PC-9 (cell line): ENCODE data around the gene ADGRE3. TPM values are rescaled to one million over a fixed set of nuclear protein-coding genes. Genes with fewer than 3 reads are reported as not detected.

Experiments used
- BruUV-seq: library from RNA; stranded (reverse); fragments of 400-500 nt; replicated peaks from 2 replicates; lab custom pipeline; 2021; lab: Mats Ljungman, UMichigan
- CTCF ChIA-PET: fragments of 300-600 bp; sonication (Branson Sonifier 250); formaldehyde crosslinking; loops from one replicate; lab custom pipeline; 2022; ENCODE audit warnings: antibody characterized with exemption; lab: Charles Lee
- POLR2A ChIA-PET: fragments of 300-600 bp; sonication (Branson Sonifier 250); formaldehyde crosslinking; loops from one replicate; lab custom pipeline; 2022; ENCODE audit warnings: antibody characterized with exemption; ENCODE audit not compliant: unreplicated experiment; lab: Charles Lee
- DNase-seq, 2 experiments: peaks; one replicate each; pipeline versions ENCODE4 v3.0.0 to v3.0.0-alpha.2; 2015 to 2022; ENCODE audit warnings: mixed read lengths in 1 of 2
- H2AFZ ChIP-seq: fragments of 200-600 bp; sonication (generic); 2 replicates; pipeline ENCODE4 v1.8.1; 2017; ENCODE audit warnings: antibody characterized with exemption
- H3F3A ChIP-seq: fragments of 200-600 bp; sonication (generic); 2 replicates; pipeline ENCODE4 v1.8.1; 2017; ENCODE audit warnings: antibody characterized with exemption, mild to moderate bottlenecking, low read depth; ENCODE audit not compliant: insufficient read depth
- H3K27ac ChIP-seq: fragments of 200-600 bp; sonication (generic); 2 replicates; pipeline ENCODE4 v1.6.1; 2016; ENCODE audit warnings: mixed run types
- H3K27me3 ChIP-seq: fragments of 200-600 bp; sonication (generic); 2 replicates; pipeline ENCODE4 v1.6.1; 2016; ENCODE audit warnings: low read depth, mixed run types; ENCODE audit not compliant: insufficient read depth
- H3K36me3 ChIP-seq: fragments of 200-600 bp; sonication (generic); 2 replicates; pipeline ENCODE4 v1.6.1; 2016; ENCODE audit warnings: low read depth, mixed run types
- H3K4me1 ChIP-seq: fragments of 200-600 bp; sonication (generic); replicated peaks from 2 replicates; pipeline ENCODE4 v1.6.1; 2016; ENCODE audit warnings: mixed run types; ENCODE audit not compliant: insufficient read depth
- H3K4me2 ChIP-seq: fragments of 200-600 bp; sonication (generic); 2 replicates; pipeline ENCODE4 v1.6.1; 2017; ENCODE audit warnings: mixed run types
- H3K4me3 ChIP-seq: fragments of 200-600 bp; sonication (generic); 2 replicates; pipeline ENCODE4 v1.6.1; 2016; ENCODE audit warnings: mixed run types
- H3K79me2 ChIP-seq: fragments of 200-600 bp; sonication (generic); 2 replicates; pipeline ENCODE4 v1.6.1; 2017; ENCODE audit warnings: low read depth, mixed run types
- H3K9me2 ChIP-seq: fragments of 200-600 bp; sonication (generic); 2 replicates; pipeline ENCODE4 v1.8.1; 2017; ENCODE audit warnings: mild to moderate bottlenecking; ENCODE audit not compliant: insufficient read depth
- H3K9me3 ChIP-seq: fragments of 200-600 bp; sonication (generic); 2 replicates; pipeline ENCODE4 v1.8.1; 2016; ENCODE audit warnings: low read depth; ENCODE audit not compliant: insufficient read depth
- H4K20me1 ChIP-seq: fragments of 200-600 bp; sonication (generic); 2 replicates; pipeline ENCODE4 v1.8.1; 2017; ENCODE audit not compliant: insufficient read depth
- EZH2 ChIP-seq: fragments of 200-600 bp; sonication (generic); IDR thresholded peaks from 2 replicates; pipeline ENCODE4 v1.8.0; 2017; ENCODE audit warnings: antibody characterized with exemption, low read depth
- intact Hi-C: fragments of 100-400 bp; cut with micrococcal nuclease; formaldehyde crosslinking; loops from one replicate; pipeline ENCODE4 v1.10.0; 2022; ENCODE audit not compliant: unreplicated experiment
- total RNA-seq: library from RNA; stranded (reverse); gene quantifications from 2 replicates; pipeline ENCODE4 v1.2.3, GENCODE V29; 2021
- TF ChIP-seq, protein P1 (sequence below): fragments of 200-600 bp; sonication (generic); conservative IDR thresholded peaks from 2 replicates; pipeline ENCODE4 v1.6.1; 2017; ENCODE audit warnings: mixed run types, antibody characterized with exemption, mild to moderate bottlenecking, moderate library complexity

Gene ADGRE3
- total RNA-seq, 1 experiment from 2014 or later = not detected

DNA sequence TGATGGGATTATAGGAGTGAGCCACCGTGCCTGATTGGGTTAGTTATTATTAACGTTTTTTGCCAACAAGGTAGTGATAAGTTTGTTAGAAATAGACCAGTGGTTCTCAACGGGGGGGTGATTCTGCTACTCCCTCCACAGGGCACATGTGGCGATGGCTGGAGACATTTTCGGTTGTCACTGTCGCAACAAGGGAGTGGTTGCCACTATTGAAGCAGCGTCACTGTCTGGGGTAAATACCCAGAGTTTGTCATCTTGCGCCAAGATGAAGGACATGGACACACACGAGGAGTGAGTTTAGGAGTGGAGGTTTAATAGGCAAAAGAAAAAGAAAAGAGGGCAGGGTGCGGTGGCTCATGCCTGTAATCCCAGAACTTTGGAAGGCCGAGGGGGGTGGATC is 18.9 kb downstream of the ADGRE3 start:
- H3K4me2 ChIP-seq = no peak overlapping the region
- H3K27me3 ChIP-seq = peaks cover 19% of the 10 kb centered on the region
- ChIA-PET POLR2A (no interaction called here), CTCF (no interaction called here)
- no peaks in the 10 kb centered on the region for H3K4me1 ChIP-seq
- TF ChIP-seq, protein P1, sequence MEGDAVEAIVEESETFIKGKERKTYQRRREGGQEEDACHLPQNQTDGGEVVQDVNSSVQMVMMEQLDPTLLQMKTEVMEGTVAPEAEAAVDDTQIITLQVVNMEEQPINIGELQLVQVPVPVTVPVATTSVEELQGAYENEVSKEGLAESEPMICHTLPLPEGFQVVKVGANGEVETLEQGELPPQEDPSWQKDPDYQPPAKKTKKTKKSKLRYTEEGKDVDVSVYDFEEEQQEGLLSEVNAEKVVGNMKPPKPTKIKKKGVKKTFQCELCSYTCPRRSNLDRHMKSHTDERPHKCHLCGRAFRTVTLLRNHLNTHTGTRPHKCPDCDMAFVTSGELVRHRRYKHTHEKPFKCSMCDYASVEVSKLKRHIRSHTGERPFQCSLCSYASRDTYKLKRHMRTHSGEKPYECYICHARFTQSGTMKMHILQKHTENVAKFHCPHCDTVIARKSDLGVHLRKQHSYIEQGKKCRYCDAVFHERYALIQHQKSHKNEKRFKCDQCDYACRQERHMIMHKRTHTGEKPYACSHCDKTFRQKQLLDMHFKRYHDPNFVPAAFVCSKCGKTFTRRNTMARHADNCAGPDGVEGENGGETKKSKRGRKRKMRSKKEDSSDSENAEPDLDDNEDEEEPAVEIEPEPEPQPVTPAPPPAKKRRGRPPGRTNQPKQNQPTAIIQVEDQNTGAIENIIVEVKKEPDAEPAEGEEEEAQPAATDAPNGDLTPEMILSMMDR = no peak
- no peak for TF ChIP-seq EZH2
- intact Hi-C loops = no loop called here
- no peaks in the 10 kb centered on the region for H3K9me3 ChIP-seq
- no peaks in the 10 kb centered on the region for H3K79me2 ChIP-seq
- no peak overlapping the region for H2AFZ ChIP-seq
- no peak overlapping the region for H3K4me3 ChIP-seq
- no peaks in the 10 kb centered on the region for H3K36me3 ChIP-seq
- no TSS peak for BruUV-seq
- no peak overlapping the region for H3K27ac ChIP-seq
- no peaks in the 10 kb centered on the region for H3F3A ChIP-seq
- no peaks in the 10 kb centered on the region; the same call in 1 of the 2 replicates for H3K9me2 ChIP-seq
- no peaks in the 10 kb centered on the region for H4K20me1 ChIP-seq
- no peak for DNase-seq

DNA sequence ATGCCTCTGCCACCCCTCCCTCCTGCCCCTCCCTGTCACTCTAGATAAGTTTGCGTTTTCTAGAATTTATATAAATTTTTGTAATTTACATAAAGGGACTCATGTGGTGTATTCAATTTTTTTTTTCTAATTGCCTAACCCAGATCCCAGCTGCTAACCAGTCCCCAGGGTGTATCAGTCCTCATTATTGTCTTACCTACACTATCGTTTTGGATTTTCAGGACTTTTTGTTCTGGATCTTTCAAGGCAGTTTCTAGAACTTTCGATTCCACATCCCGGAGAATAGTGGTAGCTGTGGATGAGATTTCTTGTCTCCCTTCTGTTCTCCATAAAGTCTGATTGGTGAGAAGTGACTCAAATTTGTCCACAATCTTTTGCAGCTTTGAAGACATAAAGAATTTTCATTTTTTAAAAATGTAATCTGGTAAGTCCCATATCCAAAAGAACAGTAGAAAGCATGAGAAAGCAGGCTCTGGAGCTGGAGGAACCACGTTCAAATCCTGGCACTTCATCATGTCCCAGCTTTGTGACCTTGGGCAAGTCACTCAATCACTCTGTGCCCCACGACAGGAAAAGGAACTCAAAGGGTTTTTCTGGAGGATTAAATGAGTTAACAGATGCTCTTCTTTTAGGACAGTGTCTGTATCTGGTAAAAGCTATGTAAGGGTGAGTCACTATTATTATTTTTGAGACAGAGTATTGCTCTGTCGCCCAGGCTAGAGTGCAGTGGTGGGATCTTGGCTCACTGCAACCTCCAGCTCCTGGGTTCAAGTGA is 19.7 kb downstream of the ADGRE3 start:
- Histone ChIP-seq H2AFZ (no peak overlapping the region), H3K4me2 (no peak overlapping the region), H3K4me1 (no peaks in the 10 kb centered on the region), H3F3A (no peaks in the 10 kb centered on the region), H3K4me3 (no peak overlapping the region), H3K9me3 (no peaks in the 10 kb centered on the region), H3K9me2 (no peaks in the 10 kb centered on the region; the same call in 1 of the 2 replicates), H3K27ac (no peak overlapping the region), H3K36me3 (no peaks in the 10 kb centered on the region), H4K20me1 (no peaks in the 10 kb centered on the region), H3K79me2 (no peaks in the 10 kb centered on the region), H3K27me3 (peaks cover 24% of the 10 kb centered on the region)
- POLR2A ChIA-PET = no interaction called here
- no peak for TF ChIP-seq EZH2
- TF ChIP-seq, protein P1 = no peak
- BruUV-seq = no TSS peak
- CTCF ChIA-PET = interaction anchor here (0.6 kb wide), 1 partner anchor 1236 kb away, joined by 3 read pairs; no protein-coding TSS in a partner anchor
- intact Hi-C loops = no loop called here
- no peak for DNase-seq

DNA sequence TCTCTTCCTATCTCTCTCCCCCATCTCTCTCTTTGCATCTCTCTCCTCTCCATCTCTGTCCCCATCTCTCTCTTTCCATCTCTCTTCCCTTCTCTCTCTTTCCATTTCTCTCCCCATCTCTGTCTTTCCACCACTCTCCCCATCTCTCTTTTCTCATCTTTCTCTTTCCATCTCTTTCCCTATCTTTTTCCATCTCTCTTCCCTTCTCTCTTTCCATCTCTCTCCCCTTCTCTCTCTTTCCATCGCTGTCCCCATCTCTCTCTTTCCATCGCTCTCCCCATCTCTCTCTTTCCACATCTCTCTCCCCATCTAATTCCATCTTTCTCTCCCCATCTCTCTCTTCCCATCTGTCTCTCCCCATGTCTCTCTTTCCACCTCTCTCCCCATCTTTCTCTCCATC is 24.5 kb downstream of the ADGRE3 start:
- Histone ChIP-seq H3K79me2 (no peaks in the 10 kb centered on the region), H3K4me1 (no peaks in the 10 kb centered on the region), H3K27me3 (peaks cover 37% of the 10 kb centered on the region), H3F3A (no peaks in the 10 kb centered on the region), H2AFZ (no peak overlapping the region), H3K36me3 (no peaks in the 10 kb centered on the region), H3K4me2 (no peak overlapping the region), H3K9me3 (no peaks in the 10 kb centered on the region), H3K27ac (no peak overlapping the region), H3K4me3 (no peak overlapping the region), H4K20me1 (no peaks in the 10 kb centered on the region), H3K9me2 (no peaks in the 10 kb centered on the region; the same call in 1 of the 2 replicates)
- intact Hi-C loops = no loop called here
- no peak for DNase-seq
- CTCF ChIA-PET = no interaction called here
- no peak for TF ChIP-seq EZH2
- TF ChIP-seq, protein P1 = no peak
- no TSS peak for BruUV-seq
- POLR2A ChIA-PET = no interaction called here
